HL-60 (cell line): ENCODE measurements around the gene ATP13A3.
"Not testable (repeated sequence)": the region's sequence is repeated elsewhere in the genome, so short reads cannot be mapped to it uniquely, and the experiment has no call there.

Source experiments
- DNase-seq, 2 experiments: peaks; one replicate each; pipeline ENCODE4 v3.0.0-alpha.2; 2010 to 2020; ENCODE audit warnings: low read depth in 1 of 2, low spot score in 1 of 2
- H3K27ac ChIP-seq: fragments of 250-450 bp; sonication (Bioruptor Pico); replicated peaks from 2 replicates; pipeline ENCODE4 v1.5.1; 2020; ENCODE audit warnings: mild to moderate bottlenecking, moderate library complexity
- H3K27me3 ChIP-seq: fragments of 250-450 bp; sonication (Bioruptor Pico); 2 replicates; pipeline ENCODE4 v1.5.1; 2021; ENCODE audit warnings: mild to moderate bottlenecking, moderate library complexity; ENCODE audit not compliant: insufficient read depth, poor library complexity, severe bottlenecking
- H3K4me3 ChIP-seq: replicated peaks from 2 replicates; pipeline ENCODE4 v1.5.1; 2011; ENCODE audit warnings: mild to moderate bottlenecking, control low read depth, low read length; ENCODE audit not compliant: insufficient read depth
- CTCF ChIP-seq: IDR thresholded peaks from one replicate; pipeline ENCODE4 v1.5.1; 2011; ENCODE audit warnings: low read length, control low read depth, inconsistent platforms; ENCODE audit not compliant: insufficient read depth
- GABPA ChIP-seq: IDR thresholded peaks from 2 replicates; pipeline ENCODE4 v1.6.1; 2012; ENCODE audit warnings: low read depth
- POLR2AphosphoS5 ChIP-seq: IDR thresholded peaks from 2 replicates; pipeline ENCODE4 v1.6.1; 2012; ENCODE audit warnings: low read depth
- SPI1 ChIP-seq: IDR thresholded peaks from 2 replicates; pipeline ENCODE4 v1.6.1; 2012; ENCODE audit warnings: low read depth, mild to moderate bottlenecking, borderline replicate concordance
- TF ChIP-seq, protein P1 (sequence below): IDR thresholded peaks from 2 replicates; pipeline ENCODE4 v1.6.1; 2012; ENCODE audit warnings: low read depth; ENCODE audit not compliant: insufficient replicate concordance

The ATP13A3 gene

GRCh38 chr3:194483850-194484249 lies 3.0 kb downstream of the ATP13A3 start:
- H3K4me3 ChIP-seq: no peak overlapping the region
- DNase-seq: no peak
- H3K27me3 ChIP-seq: no peaks in the 10 kb centered on the region
- H3K27ac ChIP-seq: no peak overlapping the region
- TF ChIP-seq CTCF (no peak), POLR2AphosphoS5 (no peak), SPI1 (no peak), GABPA (no peak)
- TF ChIP-seq, protein P1, sequence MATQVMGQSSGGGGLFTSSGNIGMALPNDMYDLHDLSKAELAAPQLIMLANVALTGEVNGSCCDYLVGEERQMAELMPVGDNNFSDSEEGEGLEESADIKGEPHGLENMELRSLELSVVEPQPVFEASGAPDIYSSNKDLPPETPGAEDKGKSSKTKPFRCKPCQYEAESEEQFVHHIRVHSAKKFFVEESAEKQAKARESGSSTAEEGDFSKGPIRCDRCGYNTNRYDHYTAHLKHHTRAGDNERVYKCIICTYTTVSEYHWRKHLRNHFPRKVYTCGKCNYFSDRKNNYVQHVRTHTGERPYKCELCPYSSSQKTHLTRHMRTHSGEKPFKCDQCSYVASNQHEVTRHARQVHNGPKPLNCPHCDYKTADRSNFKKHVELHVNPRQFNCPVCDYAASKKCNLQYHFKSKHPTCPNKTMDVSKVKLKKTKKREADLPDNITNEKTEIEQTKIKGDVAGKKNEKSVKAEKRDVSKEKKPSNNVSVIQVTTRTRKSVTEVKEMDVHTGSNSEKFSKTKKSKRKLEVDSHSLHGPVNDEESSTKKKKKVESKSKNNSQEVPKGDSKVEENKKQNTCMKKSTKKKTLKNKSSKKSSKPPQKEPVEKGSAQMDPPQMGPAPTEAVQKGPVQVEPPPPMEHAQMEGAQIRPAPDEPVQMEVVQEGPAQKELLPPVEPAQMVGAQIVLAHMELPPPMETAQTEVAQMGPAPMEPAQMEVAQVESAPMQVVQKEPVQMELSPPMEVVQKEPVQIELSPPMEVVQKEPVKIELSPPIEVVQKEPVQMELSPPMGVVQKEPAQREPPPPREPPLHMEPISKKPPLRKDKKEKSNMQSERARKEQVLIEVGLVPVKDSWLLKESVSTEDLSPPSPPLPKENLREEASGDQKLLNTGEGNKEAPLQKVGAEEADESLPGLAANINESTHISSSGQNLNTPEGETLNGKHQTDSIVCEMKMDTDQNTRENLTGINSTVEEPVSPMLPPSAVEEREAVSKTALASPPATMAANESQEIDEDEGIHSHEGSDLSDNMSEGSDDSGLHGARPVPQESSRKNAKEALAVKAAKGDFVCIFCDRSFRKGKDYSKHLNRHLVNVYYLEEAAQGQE: no peak

DNA sequence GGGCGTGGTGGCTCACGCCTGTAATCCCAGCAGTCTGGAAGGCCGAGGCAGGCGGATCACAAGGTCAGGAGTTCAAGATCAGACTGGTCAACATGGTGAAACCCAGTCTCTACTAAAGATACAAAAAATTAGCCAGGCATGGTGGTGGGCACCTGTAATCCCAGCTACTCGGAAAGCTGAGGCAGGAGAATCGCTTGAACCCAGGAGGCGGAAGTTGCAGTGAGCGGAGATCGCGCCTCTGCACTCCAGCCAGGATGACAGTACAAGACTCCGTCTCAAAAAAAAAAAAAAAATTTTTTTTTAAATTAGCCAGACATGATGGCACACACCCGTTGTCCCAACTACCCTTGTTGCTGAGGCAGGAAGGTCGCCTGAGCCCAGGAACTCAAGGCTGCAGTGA lies 4.0 kb downstream of the ATP13A3 start:
- not testable (repeated sequence) for H3K27me3 ChIP-seq, H3K27ac ChIP-seq, H3K4me3 ChIP-seq, DNase-seq

- DNase-seq: no peak
- H3K27ac ChIP-seq: no peak overlapping the region
- no peaks in the 10 kb centered on the region for H3K27me3 ChIP-seq
- no peak overlapping the region for H3K4me3 ChIP-seq
- TF ChIP-seq GABPA: no peak
- TF ChIP-seq POLR2AphosphoS5: no peak
- TF ChIP-seq CTCF: no peak
- TF ChIP-seq, protein P1: no peak
- no peak for TF ChIP-seq SPI1
These were observed 4.6 kb downstream of the ATP13A3 start for GRCh38 chr3:194482196-194482593.

DNA sequence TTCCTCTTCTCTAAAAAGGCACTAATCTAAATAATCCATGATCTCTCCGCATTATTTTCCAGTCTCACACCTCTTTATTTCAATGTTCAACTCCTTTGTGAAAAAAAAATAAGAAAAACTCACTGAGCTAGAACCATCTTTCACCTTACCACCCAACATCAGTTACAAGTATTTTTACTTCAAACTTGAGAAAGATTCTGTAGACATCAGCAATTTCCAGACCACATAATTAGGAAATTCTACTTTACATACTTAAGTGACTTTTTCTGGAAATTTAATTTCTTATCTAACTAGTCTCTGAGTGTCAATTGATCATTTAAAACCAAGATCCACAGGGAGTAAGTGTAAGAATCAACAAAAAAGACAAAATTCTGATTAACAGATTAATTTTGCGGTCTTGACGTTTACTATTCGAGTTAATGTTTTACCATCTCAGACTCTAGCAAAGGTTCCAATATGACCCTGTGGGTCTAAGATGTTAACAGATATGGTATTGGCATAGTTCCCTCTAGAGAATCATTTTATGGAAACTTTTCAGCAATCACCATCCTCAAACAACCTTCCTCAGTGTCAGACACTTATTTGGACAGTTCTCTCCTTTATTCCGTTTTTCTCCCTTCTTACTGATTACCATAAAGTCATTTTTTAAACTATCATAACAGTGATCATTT lies 5.1 kb downstream of the ATP13A3 start:
- no peak for DNase-seq
- H3K4me3 ChIP-seq: no peak overlapping the region
- TF ChIP-seq SPI1 (no peak), CTCF (no peak), POLR2AphosphoS5 (no peak), GABPA (no peak)
- TF ChIP-seq, protein P1: no peak
- H3K27ac ChIP-seq: 0 out of 2 replicates have a peak overlapping the region, but pooled peaks have one; percentile 0
- no peaks in the 10 kb centered on the region for H3K27me3 ChIP-seq
